Stomach smooth muscle (tissue), 2 donors: ENCODE results near the gene ZRANB1.
"Not testable (repeated sequence)": the region's sequence is repeated elsewhere in the genome, so short reads cannot be mapped to it uniquely, and the experiment has no call there.

ENCODE experiments used
- H3K27ac ChIP-seq: one replicate; pipeline ENCODE4 v1.7.0; 2013; ENCODE audit warnings: mild to moderate bottlenecking, low read length, inconsistent platforms
- H3K27me3 ChIP-seq, 2 donors: one replicate each; pipeline ENCODE4 v1.7.0; 2013; ENCODE audit warnings: low read length in 2 of 2; ENCODE audit not compliant: insufficient read depth in 2 of 2, control insufficient read depth in 1 of 2
- H3K36me3 ChIP-seq, 2 donors: one replicate each; pipeline ENCODE4 v1.7.0; 2013; ENCODE audit warnings: low read length in 2 of 2; ENCODE audit not compliant: control insufficient read depth in 2 of 2, insufficient read depth in 2 of 2
- H3K4me1 ChIP-seq: one replicate; pipeline ENCODE4 v1.7.0; 2013; ENCODE audit warnings: low read length; ENCODE audit not compliant: control insufficient read depth, insufficient read depth
- H3K4me3 ChIP-seq, 2 donors: one replicate each; pipeline ENCODE4 v1.7.0; 2013; ENCODE audit warnings: low read length in 2 of 2
- H3K9ac ChIP-seq, 2 donors: one replicate each; pipeline ENCODE4 v1.7.0; 2013; ENCODE audit warnings: low read length in 2 of 2, mild to moderate bottlenecking in 1 of 2
- H3K9me3 ChIP-seq, 2 donors: one replicate each; pipeline ENCODE4 v1.7.0; 2013; ENCODE audit warnings: low read length in 2 of 2; ENCODE audit not compliant: control insufficient read depth in 2 of 2
- donor health status: healthy.
- donor health status: Pancreatic carcinoma.

The ZRANB1 gene

DNA sequence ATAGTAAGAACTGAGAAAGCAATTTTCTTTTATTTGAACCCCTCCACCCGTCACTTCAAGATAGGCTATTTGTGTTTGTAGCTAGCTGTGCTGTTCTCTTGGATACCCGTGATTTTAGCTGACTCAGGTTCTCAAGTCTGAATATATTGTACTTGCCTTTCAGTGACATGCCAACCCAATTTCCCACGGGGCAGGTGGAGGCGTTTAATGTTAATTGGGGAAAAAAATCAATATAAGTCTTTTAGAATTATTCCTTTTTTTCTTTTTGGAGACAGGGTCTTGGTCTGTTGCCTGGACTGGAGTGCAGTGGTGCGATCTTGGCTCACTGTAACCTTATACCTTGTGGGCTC is 36.4 kb downstream of the ZRANB1 start:
- no peak overlapping the region for H3K4me3 ChIP-seq
- peaks cover 12 to 21% of the 10 kb centered on the region in 2 donors for H3K36me3 ChIP-seq
- H3K27me3 ChIP-seq: no peaks in the 10 kb centered on the region
- no peak overlapping the region for H3K9ac ChIP-seq
- H3K4me1 ChIP-seq: peaks cover 3% of the 10 kb centered on the region
- H3K9me3 ChIP-seq: no peaks in the 10 kb centered on the region
- no peak overlapping the region for H3K27ac ChIP-seq

DNA sequence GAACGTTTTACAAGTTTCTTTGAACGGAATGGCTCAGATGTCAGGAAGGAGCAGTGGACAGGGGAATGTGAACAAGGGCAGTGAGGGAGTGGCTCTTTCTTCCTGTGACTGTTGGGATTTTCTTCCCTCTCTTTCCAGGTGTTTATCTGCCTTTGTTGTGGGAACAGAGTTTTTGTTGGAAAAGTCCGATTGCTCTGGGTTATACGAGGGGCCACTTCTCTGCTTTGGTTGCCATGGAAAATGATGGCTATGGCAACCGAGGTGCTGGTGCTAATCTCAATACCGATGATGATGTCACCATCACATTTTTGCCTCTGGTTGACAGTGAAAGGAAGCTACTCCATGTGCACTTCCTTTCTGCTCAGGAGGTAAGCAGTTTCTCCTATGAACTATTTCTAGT is 41.4 kb downstream of the ZRANB1 start:
- H3K4me3 ChIP-seq: no peak overlapping the region
- no peaks in the 10 kb centered on the region for H3K27me3 ChIP-seq
- no peaks in the 10 kb centered on the region for H3K9me3 ChIP-seq
- H3K9ac ChIP-seq: no peak overlapping the region
- H3K27ac ChIP-seq: no peak overlapping the region
- H3K36me3 ChIP-seq: peaks cover 23 to 31% of the 10 kb centered on the region in 2 donors
- H3K4me1 ChIP-seq: no peaks in the 10 kb centered on the region

DNA sequence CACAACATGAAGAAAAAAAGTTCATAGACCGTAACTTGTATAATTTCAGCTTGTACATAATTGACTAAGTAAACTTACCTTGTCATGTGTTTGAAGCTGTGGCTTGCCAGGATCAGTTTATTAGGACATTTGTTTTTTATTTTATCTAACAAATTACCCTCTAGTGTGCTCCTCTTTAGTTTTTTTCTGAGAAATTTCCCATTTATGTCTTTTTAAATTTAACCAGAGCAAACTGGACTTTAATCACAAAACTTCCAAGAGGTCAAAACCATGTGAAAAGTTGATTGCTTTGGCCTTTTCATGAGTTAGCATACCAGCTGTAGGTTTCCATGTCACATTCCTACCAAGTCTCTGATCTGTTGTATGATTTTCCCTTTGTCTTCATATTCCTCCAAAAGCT is 42.5 kb downstream of the ZRANB1 start:
- Histone ChIP-seq H3K27ac (no peak overlapping the region), H3K4me3 (no peak overlapping the region), H3K4me1 (no peaks in the 10 kb centered on the region), H3K27me3 (no peaks in the 10 kb centered on the region), H3K9ac (no peak overlapping the region), H3K9me3 (no peaks in the 10 kb centered on the region), H3K36me3 (peaks cover 23 to 31% of the 10 kb centered on the region in 2 donors)

DNA sequence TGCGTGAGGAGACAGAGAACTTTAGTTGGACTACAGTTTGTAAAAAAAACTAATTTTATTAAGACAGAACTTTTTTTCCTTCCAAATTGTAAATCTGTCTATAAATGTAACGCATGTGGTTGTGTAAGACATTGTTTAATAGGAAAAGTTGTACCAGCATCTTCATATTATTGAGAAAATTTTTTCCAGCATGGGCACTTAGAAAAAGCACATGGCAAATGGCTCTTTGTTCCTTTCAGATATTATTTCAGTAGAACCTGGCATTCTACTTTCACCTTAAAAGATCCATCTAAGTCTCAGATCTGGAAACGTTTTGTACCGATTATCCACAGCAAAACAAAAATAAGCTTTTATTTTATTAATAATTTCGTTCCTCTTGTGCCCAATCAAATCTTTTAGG is 43.2 kb downstream of the ZRANB1 start:
- Histone ChIP-seq H3K27ac (no peak overlapping the region), H3K4me3 (no peak overlapping the region), H3K9ac (no peak overlapping the region), H3K4me1 (no peaks in the 10 kb centered on the region), H3K9me3 (no peaks in the 10 kb centered on the region), H3K36me3 (peaks cover 26 to 34% of the 10 kb centered on the region in 2 donors), H3K27me3 (no peaks in the 10 kb centered on the region)

DNA sequence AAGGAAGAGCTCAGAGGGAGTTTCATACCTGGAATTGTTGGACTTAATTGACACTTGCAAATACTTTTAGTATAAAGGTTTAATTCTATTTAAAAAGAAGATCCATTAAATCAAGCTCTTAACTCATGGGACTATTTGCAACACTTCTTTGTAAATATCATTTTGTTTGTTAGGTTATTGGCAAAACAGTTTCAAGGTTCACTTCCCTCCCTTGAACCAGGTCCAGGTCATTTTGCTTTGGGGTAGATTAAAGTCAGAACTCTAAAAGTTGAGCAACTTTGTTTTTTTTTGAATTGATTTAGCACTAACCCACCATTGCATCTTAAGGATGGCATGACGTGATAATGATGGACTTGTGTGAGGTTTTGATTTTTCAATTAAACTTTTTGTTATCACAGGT is 45.9 kb downstream of the ZRANB1 start:
- Histone ChIP-seq H3K9ac (no peak overlapping the region), H3K4me3 (no peak overlapping the region), H3K27me3 (no peaks in the 10 kb centered on the region), H3K4me1 (peaks cover 3% of the 10 kb centered on the region), H3K27ac (no peak overlapping the region), H3K36me3 (peaks cover 35 to 42% of the 10 kb centered on the region in 2 donors), H3K9me3 (no peaks in the 10 kb centered on the region)

DNA sequence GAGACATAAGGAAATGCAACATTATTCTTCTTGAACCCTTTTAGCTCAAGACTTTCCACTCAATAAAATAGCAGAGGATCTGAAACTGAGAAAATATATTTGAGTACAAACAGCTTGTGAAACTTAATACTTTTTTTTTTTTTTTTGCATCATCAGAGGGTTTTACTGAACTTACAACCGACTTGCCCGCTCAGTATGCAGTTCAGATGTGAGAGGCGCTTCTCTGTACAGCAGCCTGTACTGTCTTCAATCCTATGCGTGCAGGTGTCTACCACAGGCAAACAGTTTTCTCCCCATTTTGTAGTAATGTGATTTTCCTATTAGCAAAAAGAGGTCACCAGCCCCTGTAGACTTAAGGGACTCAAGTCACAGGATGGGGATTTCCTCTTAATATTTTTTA is 46.8 kb downstream of the ZRANB1 start:
- H3K9me3 ChIP-seq, H3K4me3 ChIP-seq, H3K27ac ChIP-seq, H3K9ac ChIP-seq, H3K27me3 ChIP-seq, H3K4me1 ChIP-seq: not testable (repeated sequence)
- peaks cover 39 to 43% of the 10 kb centered on the region in 2 donors for H3K36me3 ChIP-seq

DNA sequence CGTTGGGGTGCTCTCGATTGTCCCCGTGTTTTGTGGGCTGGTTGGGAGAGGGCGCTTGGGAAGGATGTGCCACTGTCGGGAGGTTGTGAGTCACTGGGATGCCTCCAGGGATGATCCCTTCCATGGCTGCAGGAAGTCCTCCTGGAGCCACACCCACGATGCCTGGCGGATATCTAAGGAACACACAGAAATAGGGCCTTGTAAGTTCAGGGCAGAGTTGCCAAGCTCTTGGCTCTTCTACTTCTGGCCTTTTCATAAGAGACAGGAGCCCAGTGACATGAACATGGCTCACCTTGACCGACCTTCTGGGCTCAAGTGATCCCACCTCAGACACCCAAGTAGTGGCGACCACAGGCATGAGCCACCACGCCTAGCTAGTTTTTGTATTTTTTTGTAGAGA is 47.6 kb downstream of the ZRANB1 start:
- no peak overlapping the region for H3K9ac ChIP-seq
- H3K27me3 ChIP-seq: no peaks in the 10 kb centered on the region
- no peak overlapping the region for H3K4me3 ChIP-seq
- H3K9me3 ChIP-seq: no peaks in the 10 kb centered on the region
- H3K4me1 ChIP-seq: peaks cover 3% of the 10 kb centered on the region
- peaks cover 46% of the 10 kb centered on the region in 2 donors for H3K36me3 ChIP-seq
- no peak overlapping the region for H3K27ac ChIP-seq

DNA sequence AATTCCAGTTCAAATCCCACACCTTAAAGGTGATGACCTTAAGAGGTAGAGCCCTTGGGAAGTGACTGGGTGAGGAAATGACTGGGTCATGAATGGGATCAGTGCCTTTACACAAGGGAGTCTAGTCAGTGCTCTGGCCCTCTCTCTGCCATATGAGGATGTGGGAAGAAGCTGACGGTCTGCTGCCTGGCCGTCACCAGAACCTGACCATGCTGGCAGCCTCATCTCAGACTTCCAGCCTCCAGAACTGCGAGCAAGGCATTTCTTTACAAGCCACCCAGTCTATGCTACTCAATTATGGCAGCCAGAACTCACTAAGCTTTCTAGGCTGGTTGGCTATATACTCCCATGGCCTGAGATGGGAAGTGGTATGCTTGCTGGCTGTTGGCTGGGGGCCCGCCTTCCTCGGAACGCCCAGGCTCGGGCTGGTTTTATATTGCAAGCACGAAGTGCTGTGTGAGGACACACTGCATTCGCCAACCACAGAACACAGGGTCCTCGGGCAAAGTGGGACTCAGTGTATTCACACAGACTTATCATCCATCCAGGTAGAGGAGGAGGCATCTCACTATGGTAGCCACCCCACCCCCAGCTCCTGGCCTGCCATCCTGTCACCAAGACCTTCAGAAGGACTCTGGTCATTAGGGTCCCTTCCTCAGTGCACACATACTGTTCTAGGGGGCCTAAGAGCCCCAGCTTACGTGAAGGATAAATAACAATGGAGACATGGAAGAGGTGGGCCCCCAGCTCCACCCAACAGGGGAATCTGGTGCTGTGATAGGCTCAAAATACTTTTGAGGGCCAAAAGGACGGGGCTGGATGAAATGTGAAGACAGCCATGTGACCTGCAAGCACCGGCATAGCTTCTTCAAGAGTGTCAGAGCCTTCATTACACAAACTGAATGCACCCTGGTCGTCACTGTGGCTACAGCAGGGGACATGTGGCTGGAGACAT is 49.0 kb downstream of the ZRANB1 start:
- Histone ChIP-seq H3K9me3 (no peaks in the 10 kb centered on the region), H3K27me3 (no peaks in the 10 kb centered on the region), H3K4me3 (no peak overlapping the region), H3K36me3 (peaks cover 46 to 54% of the 10 kb centered on the region in 2 donors), H3K4me1 (peaks cover 6% of the 10 kb centered on the region), H3K27ac (no peak overlapping the region), H3K9ac (no peak overlapping the region)

DNA sequence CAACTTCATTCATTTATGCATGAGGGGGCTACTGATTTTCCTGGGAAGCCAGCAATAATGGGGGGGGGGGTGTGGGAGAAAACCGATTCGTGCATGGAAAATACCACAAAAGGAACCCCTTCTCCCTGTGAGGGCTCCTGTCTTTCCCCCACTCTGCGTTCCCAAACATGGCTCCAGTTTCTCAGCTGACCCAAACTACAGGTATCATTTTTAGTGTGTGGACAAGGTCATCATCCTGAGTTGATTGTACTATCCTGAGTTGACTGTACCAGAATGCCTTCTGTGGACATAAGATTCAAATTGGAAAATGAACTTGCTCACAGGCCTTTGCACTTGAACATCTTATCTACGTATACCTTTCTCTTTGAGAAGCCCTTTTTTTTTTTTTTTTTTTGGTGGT is 49.9 kb downstream of the ZRANB1 start:
- Histone ChIP-seq H3K36me3 (peaks cover 51 to 61% of the 10 kb centered on the region in 2 donors), H3K4me3 (no peak overlapping the region), H3K4me1 (peaks cover 6% of the 10 kb centered on the region)

DNA sequence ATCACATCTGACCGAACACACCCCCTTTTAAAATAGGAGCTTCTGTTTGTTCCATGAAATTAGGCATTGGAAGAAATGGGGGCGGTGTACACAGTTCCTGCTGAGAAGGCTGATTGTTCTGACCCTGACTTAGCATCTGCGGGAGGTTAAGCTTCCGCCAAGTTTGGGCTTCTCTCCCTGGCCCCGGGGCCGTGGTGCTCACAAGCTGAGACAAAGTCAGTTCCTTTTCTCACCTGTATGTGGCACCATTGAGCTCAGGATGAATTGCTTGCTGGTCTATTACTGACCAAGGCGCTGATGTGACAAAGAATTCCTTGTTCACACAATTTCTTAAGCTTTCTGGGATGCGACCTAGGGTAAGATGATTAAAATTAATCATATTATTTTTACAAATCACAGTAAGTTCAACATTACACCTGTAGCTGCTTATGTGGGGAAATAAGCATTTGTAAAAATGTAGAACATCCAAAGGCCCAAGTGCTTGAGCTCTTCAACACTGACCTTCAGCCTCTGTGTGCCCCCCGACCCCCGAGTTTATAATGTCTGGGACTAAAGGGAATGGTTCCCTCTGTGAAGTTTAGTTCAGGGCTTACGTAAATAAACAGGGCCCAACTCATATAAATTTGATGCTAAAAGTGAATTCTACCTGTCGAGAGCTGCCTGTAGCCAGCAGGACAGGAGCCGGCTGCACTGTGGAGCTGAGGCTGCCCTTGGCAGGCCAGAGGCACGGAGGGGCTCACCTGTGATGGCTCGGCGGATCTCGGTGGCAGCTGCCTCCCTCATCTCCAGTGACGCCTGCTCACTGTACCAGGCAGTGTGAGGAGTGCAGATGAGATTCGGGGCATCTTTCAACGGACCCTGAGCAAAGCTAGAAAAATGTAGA is 50.8 kb downstream of the ZRANB1 start:
- Histone ChIP-seq H3K27me3 (no peaks in the 10 kb centered on the region), H3K27ac (peak overlapping the region; percentile 11), H3K9me3 (no peaks in the 10 kb centered on the region), H3K9ac (no peak overlapping the region), H3K36me3 (peaks cover 58 to 67% of the 10 kb centered on the region in 2 donors), H3K4me1 (peaks cover 9% of the 10 kb centered on the region), H3K4me3 (no peak overlapping the region)

More for the DNA sequence above, 49.9 kb downstream of the ZRANB1 start:
- Histone ChIP-seq H3K27me3 (no peaks in the 10 kb centered on the region), H3K9ac (no peak overlapping the region), H3K27ac (peak overlapping the region; percentile 11), H3K9me3 (no peaks in the 10 kb centered on the region)
